ENCODE data around the gene RNU1-3. TPM values are rescaled to one million over a fixed set of nuclear protein-coding genes. Genes with fewer than 3 reads are reported as not detected.

The RNU1-3 gene
- total RNA-seq, 1 donor from 2014 or later: 1,358 TPM

DNA sequence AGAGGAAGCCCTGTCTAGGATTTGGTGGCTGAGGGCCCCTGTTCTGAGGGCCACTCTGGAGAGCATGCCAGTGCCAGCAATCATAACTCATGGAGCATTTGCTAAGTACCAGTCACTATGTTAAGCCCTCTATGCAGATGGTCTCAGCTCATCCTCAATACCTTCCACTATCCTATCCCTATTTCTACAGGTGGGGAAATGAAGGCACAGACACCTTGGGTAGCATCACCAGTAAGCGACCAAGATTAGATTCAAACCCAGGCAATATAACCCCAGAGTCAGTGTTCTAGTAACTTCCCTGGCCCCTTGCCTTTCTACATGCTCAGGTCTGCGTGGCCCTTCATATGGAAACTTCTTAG, 45.5 kb downstream of the RNU1-3 start:
- DNase-seq (ENCODE audit: low spot score): no peak

GRCh38 chr1:16619803-16620501, 46.8 kb downstream of the RNU1-3 start:
- peak; percentile 10 for DNase-seq (ENCODE audit: low spot score)

- peak; percentile 18 for DNase-seq (ENCODE audit: low spot score)
These were observed 48.0 kb downstream of the RNU1-3 start for GRCh38 chr1:16618719-16619118.

- DNase-seq (ENCODE audit: low spot score): no peak
These were observed 48.8 kb downstream of the RNU1-3 start for GRCh38 chr1:16617778-16618580.

DNA sequence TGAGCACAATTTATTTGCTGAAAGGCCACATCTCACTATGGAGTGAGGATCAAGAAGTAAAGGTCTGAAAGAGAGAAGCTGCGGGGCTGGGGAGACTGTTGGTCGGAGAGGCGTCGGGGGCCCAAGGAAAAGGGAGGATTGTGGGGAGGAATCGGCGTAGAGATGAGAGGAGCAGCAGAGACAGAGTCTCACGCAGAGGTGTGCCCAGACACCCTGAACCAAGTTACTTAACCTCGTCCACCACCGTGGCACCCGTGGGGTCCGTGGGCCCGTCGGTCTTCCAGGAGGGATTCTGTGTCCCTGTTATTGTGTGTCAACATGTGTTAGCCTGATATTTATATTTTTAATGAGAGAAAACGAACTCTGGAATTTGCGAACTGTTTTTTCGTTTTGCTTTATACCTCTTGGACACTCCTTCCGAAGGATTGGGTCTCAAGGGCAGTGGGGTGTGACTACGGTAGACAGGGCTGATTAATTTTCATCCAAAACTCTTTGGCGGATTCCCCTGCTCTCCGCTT, 49.6 kb downstream of the RNU1-3 start:
- peak; percentile 14 for DNase-seq (ENCODE audit: low spot score)

Other genes starting within 250 kb of the RNU1-3 start
- gene SPATA21, start 229.5 kb downstream of the RNU1-3 start, total RNA-seq: not detected
- gene NECAP2, start 226.2 kb downstream of the RNU1-3 start, total RNA-seq: 46.4 TPM
- 1,358 TPM for gene RNU1-1, start 152.7 kb downstream of the RNU1-3 start, total RNA-seq
- 64.2 TPM for gene NBPF1, start 53.4 kb downstream of the RNU1-3 start, total RNA-seq
- gene RNU1-4, start 73.6 kb upstream of the RNU1-3 start, total RNA-seq: 1,358 TPM
- gene RNU1-2, start 229.0 kb upstream of the RNU1-3 start, total RNA-seq: 1,358 TPM